ENCODE data around the gene ELANE. TPM values are rescaled to one million over a fixed set of nuclear protein-coding genes. Genes with fewer than 3 reads are reported as not detected.

The ELANE gene
- not detected for polyA plus RNA-seq (2012; ENCODE audit: insufficient read depth, insufficient read length)

- DNase-seq (ENCODE audit: low read depth, low spot score), result no peak
- no peak within 1 kb of the TSS for H3K4me3 ChIP-seq (ENCODE audit: low read length)
Observed at GRCh38 chr19:852136-853013, at the start of gene ELANE. Gene ELANE, plus strand, starts transcription at chr19:852303. Its CDS starts 26 bp downstream, at chr19:852329.

- no peak for DNase-seq (ENCODE audit: low read depth, low spot score)
- no peak overlapping the region for H3K4me3 ChIP-seq (ENCODE audit: low read length)
Observed at GRCh38 chr19:802498-803098, 49.5 kb upstream of the ELANE start.

GRCh38 chr19:803099-803561 lies 49.0 kb upstream of the ELANE start:
- DNase-seq (ENCODE audit: low read depth, low spot score), result no peak
- H3K4me3 ChIP-seq (ENCODE audit: low read length), result no peak overlapping the region

- no peak for DNase-seq (ENCODE audit: low read depth, low spot score)
- no peak overlapping the region for H3K4me3 ChIP-seq (ENCODE audit: low read length)
Observed at GRCh38 chr19:803686-804418, 48.3 kb upstream of the ELANE start.

- DNase-seq (ENCODE audit: low read depth, low spot score), result no peak
- H3K4me3 ChIP-seq (ENCODE audit: low read length), result no peak overlapping the region
Observed at GRCh38 chr19:804419-805165, 47.5 kb upstream of the ELANE start.

- DNase-seq (ENCODE audit: low read depth, low spot score), result no peak
- no peak overlapping the region for H3K4me3 ChIP-seq (ENCODE audit: low read length)
Observed at GRCh38 chr19:805166-805551, 46.9 kb upstream of the ELANE start.

GRCh38 chr19:805600-806550 lies 46.2 kb upstream of the ELANE start:
- DNase-seq (ENCODE audit: low read depth, low spot score), result no peak
- H3K4me3 ChIP-seq (ENCODE audit: low read length), result no peak overlapping the region

- no peak for DNase-seq (ENCODE audit: low read depth, low spot score)
Observed at GRCh38 chr19:806815-807421, 45.2 kb upstream of the ELANE start.

GRCh38 chr19:807627-808422 lies 44.3 kb upstream of the ELANE start:
- no peak overlapping the region for H3K4me3 ChIP-seq (ENCODE audit: low read length)
- DNase-seq (ENCODE audit: low read depth, low spot score), result no peak

More at GRCh38 chr19:806815-807421, 45.2 kb upstream of the ELANE start:
- H3K4me3 ChIP-seq (ENCODE audit: low read length), result no peak overlapping the region

GRCh38 chr19:808423-808775 lies 43.7 kb upstream of the ELANE start:
- H3K4me3 ChIP-seq (ENCODE audit: low read length), result no peak overlapping the region
- DNase-seq (ENCODE audit: low read depth, low spot score), result no peak

- H3K4me3 ChIP-seq (ENCODE audit: low read length), result no peak overlapping the region
- no peak for DNase-seq (ENCODE audit: low read depth, low spot score)
Observed at GRCh38 chr19:810077-810855, 41.8 kb upstream of the ELANE start.

- no peak overlapping the region for H3K4me3 ChIP-seq (ENCODE audit: low read length)
- DNase-seq (ENCODE audit: low read depth, low spot score), result no peak
Observed at GRCh38 chr19:810883-811489, 41.1 kb upstream of the ELANE start.

GRCh38 chr19:811506-812048 lies 40.5 kb upstream of the ELANE start:
- DNase-seq (ENCODE audit: low read depth, low spot score), result no peak
- H3K4me3 ChIP-seq (ENCODE audit: low read length), result no peak overlapping the region

- H3K4me3 ChIP-seq (ENCODE audit: low read length), result no peak overlapping the region
- no peak for DNase-seq (ENCODE audit: low read depth, low spot score)
Observed at GRCh38 chr19:812049-812746, 39.9 kb upstream of the ELANE start.

GRCh38 chr19:812747-813218 lies 39.3 kb upstream of the ELANE start:
- H3K4me3 ChIP-seq (ENCODE audit: low read length), result no peak overlapping the region
- DNase-seq (ENCODE audit: low read depth, low spot score), result no peak
